K562 (cell line): Measurements from ENCODE around the gene ZNF628. TPM values are rescaled to one million over a fixed set of nuclear protein-coding genes. Genes with fewer than 3 reads are reported as not detected.

Source experiments
- ARHGAP35 ChIP-seq: fragments of 450-650 bp; IDR thresholded peaks from 2 replicates; pipeline ENCODE4 v1.6.1; 2018; ENCODE audit not compliant: partially characterized antibody
- ARID4B ChIP-seq: sonication (generic); formaldehyde crosslinking; IDR thresholded peaks from 2 replicates; pipeline ENCODE4 v1.8.0; 2022; ENCODE audit warnings: mild to moderate bottlenecking, missing genetic modification reagents
- COPS2 ChIP-seq: fragments of 450-650 bp; conservative IDR thresholded peaks from 2 replicates; pipeline ENCODE4 v1.6.1; 2016; ENCODE audit warnings: mild to moderate bottlenecking, moderate library complexity
- CREB3 ChIP-seq: fragments of 450-650 bp; conservative IDR thresholded peaks from 2 replicates; pipeline ENCODE4 v1.6.1; 2016; ENCODE audit warnings: missing genetic modification characterization, low read depth, mild to moderate bottlenecking, missing compliant biosample characterization, moderate library complexity
- IRF1 ChIP-seq: sonication (generic); formaldehyde crosslinking; IDR thresholded peaks from 2 replicates; pipeline ENCODE4 v1.8.0; 2022; ENCODE audit warnings: missing genetic modification reagents, mild to moderate bottlenecking, borderline replicate concordance
- KLF10 ChIP-seq: fragments of 250-450 bp; sonication (Bioruptor Pico); IDR thresholded peaks from 2 replicates; pipeline ENCODE4 v1.6.1; 2021; ENCODE audit warnings: matching md5 sums
- MAFF ChIP-seq: IDR thresholded peaks from 2 replicates; pipeline ENCODE4 v1.6.1; 2012; ENCODE audit warnings: low read length, improper control_type of control experiment
- MED1 ChIP-seq: sonication (generic); formaldehyde crosslinking; IDR thresholded peaks from 2 replicates; pipeline ENCODE4 v1.8.1; 2023; ENCODE audit warnings: missing genetic modification reagents, borderline replicate concordance
- MTA3 ChIP-seq: fragments of 450-650 bp; formaldehyde crosslinking; IDR thresholded peaks from 2 replicates; pipeline ENCODE4 v1.6.1; 2017; ENCODE audit warnings: mild to moderate bottlenecking, borderline replicate concordance
- PHF20 ChIP-seq: fragments of 450-650 bp; IDR thresholded peaks from 2 replicates; pipeline ENCODE4 v1.6.1; 2018; ENCODE audit not compliant: partially characterized antibody
- PTBP1 ChIP-seq: fragments of 200-400 bp; formaldehyde crosslinking; IDR thresholded peaks from 2 replicates; pipeline ENCODE4 v1.6.1; 2017; ENCODE audit warnings: low read depth, low read length
- PTTG1 ChIP-seq: fragments of 450-650 bp; IDR thresholded peaks from 2 replicates; pipeline ENCODE4 v1.6.1; 2016; ENCODE audit warnings: low read depth, mild to moderate bottlenecking, missing genetic modification characterization, missing compliant biosample characterization
- RNF219 ChIP-seq: fragments of 250-450 bp; sonication (Bioruptor Pico); IDR thresholded peaks from 2 replicates; pipeline ENCODE4 v1.5.0; 2022; ENCODE audit warnings: mild to moderate bottlenecking
- ZMIZ1 ChIP-seq, 2 experiments: fragments of 150-350 bp in 1 of 2; IDR thresholded peaks; 2 replicates each; pipeline ENCODE4 v1.6.1; 2012 to 2016; ENCODE audit warnings: low read depth in 2 of 2, low read length in 2 of 2, mild to moderate bottlenecking in 1 of 2, moderate library complexity in 1 of 2
- ZNF75A ChIP-seq: fragments of 450-650 bp; formaldehyde crosslinking; IDR thresholded peaks from 2 replicates; pipeline ENCODE4 v1.4.0; 2020; ENCODE audit warnings: mild to moderate bottlenecking
- polyA plus RNA-seq, 8 experiments: library from polyadenylated mRNA; depleted of rRNA in 4 of 8; stranded (reverse) in 5 of 8; unstranded in 3 of 8; fragments of >200 nt; fragmentation: Nextera tagmentation in 2 of 8; fragmentation: Illumina TruSeq in 1 of 8; extraction: Ambion mirVana in 2 of 8; extraction: Trizol in 1 of 8; gene quantifications; 2 replicates each; pipeline versions ENCODE4 v1.2.1 to v1.2.3, GENCODE V29; 2011 to 2014; ENCODE audit warnings: inconsistent platforms in 1 of 8, missing spikeins in 1 of 8
- total RNA-seq, 7 experiments: library from RNA; depleted of rRNA in 6 of 7; stranded (reverse); fragments of >200 nt in 6 of 7; fragmentation: Illumina TruSeq in 2 of 7; extraction: Trizol in 2 of 7; gene quantifications; 2 replicates each; pipeline versions ENCODE4 v1.2.1 to v1.2.3, GENCODE V29; 2011 to 2021; ENCODE audit warnings: low replicate concordance in 1 of 7

Gene ZNF628
- total and polyA plus RNA-seq, 9 of the 15 experiments (the other 6 are each of a cell fraction or from before 2014, with no cell fraction given), result 0.13 to 13.6 (median 2.2) TPM; not detected in 3

GRCh38 chr19:55503502-55504251, 27.3 kb downstream of the ZNF628 start (continued):
- no peak for TF ChIP-seq MAFF
- TF ChIP-seq COPS2, result no peak
- TF ChIP-seq KLF10 (CRISPR knock-in tag), result no peak
- TF ChIP-seq PTBP1, result 0 out of 2 replicates have a peak, but pooled peaks have one; percentile 5
- no peak for TF ChIP-seq ZMIZ1 (IDR thresholded peaks at IDR 0.05; ENCODE audit: low read depth in 2 of 2, low read length in 2 of 2)
- TF ChIP-seq MED1 (CRISPR knock-in tag), result no peak
- no peak for TF ChIP-seq PHF20
- TF ChIP-seq CREB3 (tag), result no peak
- TF ChIP-seq PTTG1 (tag), result no peak
- no peak for TF ChIP-seq RNF219 (CRISPR knock-in tag)
- peak; percentile 99 for TF ChIP-seq IRF1 (CRISPR knock-in tag)
- no peak for TF ChIP-seq ZNF75A
- no peak for TF ChIP-seq ARHGAP35
- peak; percentile 97 for TF ChIP-seq ARID4B (CRISPR knock-in tag)
- TF ChIP-seq MTA3, result peak; percentile 54; the same call in 1 of the 2 replicates
